GM19395 (cell line): Measurements from ENCODE around the gene WDR82.

ENCODE experiments used
- ATAC-seq: cut with Tn5 transposase; IDR thresholded peaks from one replicate; pipeline ENCODE4 v1.9.1; 2021; ENCODE audit warnings: mild to moderate bottlenecking, moderate library complexity; ENCODE audit not compliant: unreplicated experiment

Gene WDR82

DNA sequence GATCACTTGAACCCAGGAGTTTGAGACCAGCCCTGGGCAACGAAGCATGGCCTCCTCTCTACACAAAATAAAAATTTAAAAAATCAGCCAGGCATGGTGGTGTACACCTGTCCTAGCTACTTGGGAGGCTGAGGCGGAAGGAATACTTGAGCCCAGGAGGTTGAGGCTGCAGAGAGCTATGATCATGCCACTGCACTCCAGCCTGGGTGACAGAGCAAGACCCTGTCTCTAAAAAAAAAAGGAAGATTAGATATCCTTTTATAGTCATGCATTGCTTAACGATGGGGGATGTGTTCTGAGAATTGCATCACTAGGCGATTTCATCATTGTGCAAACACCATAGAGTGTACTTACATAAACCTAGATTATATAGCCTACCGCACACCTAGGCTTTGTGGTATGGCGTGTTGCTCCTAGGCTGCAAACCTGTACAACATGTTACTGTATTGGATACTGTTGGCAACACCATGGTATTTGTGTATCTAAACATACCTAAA, 67.9 kb downstream of the WDR82 start:
- no peak for ATAC-seq

GRCh38 chr3:52210037-52210436, 68.4 kb downstream of the WDR82 start:
- no peak for ATAC-seq

GRCh38 chr3:52208556-52208955, 69.9 kb downstream of the WDR82 start:
- no peak for ATAC-seq

GRCh38 chr3:52205727-52206372, 72.6 kb downstream of the WDR82 start:
- no peak for ATAC-seq
